GM12878 (cell line): ENCODE measurements around the gene C5AR2. TPM values are rescaled to one million over a fixed set of nuclear protein-coding genes. Genes with fewer than 3 reads are reported as not detected.
A peak's percentile ranks its signal among the peaks of the same experiment; 100 is the strongest.

Experiments used
- ATAC-seq: fragments of 200-7000 bp; cut with Tn5 transposase; 3 replicates; pipeline ENCODE4 v1.9.1; 2020; ENCODE audit warnings: mild to moderate bottlenecking, moderate library complexity
- BruUV-seq: library from RNA; stranded (reverse); fragments of 400-500 nt; replicated peaks from 2 replicates; lab custom pipeline; 2021; lab: Mats Ljungman, UMichigan
- CTCF ChIA-PET: fragments of 300-600 bp; sonication (Branson Sonifier 250); formaldehyde crosslinking; extraction: SDS; loops from one replicate; lab custom pipeline; 2021; ENCODE audit warnings: inconsistent platforms; lab: Yijun Ruan, JAX
- POLR2A ChIA-PET: fragments of 350-600 bp; formaldehyde crosslinking; extraction: SDS; loops from one replicate; lab custom pipeline; 2021; ENCODE audit warnings: inconsistent platforms; lab: Charles Lee
- RAD21 ChIA-PET: fragments of 300-600 bp; sonication (Branson Sonifier 250); formaldehyde crosslinking; loops from one replicate; lab custom pipeline; 2023; ENCODE audit warnings: antibody characterized with exemption; ENCODE audit not compliant: unreplicated experiment; lab: Charles Lee
- SMC1A ChIA-PET: fragments of 300-600 bp; sonication (Branson Sonifier 250); formaldehyde crosslinking; loops from one replicate; lab custom pipeline; 2023; ENCODE audit not compliant: unreplicated experiment, uncharacterized antibody; lab: Charles Lee
- DNase-seq: peaks from one replicate; pipeline ENCODE4 v3.0.0-alpha.2; 2011; ENCODE audit warnings: low read depth, low spot score
- FAIRE-seq: peaks from 3 replicates; lab custom pipeline; 2011; peaks lifted over from hg19 to GRCh38; lab: Jason Lieb, UNC
- H2AFZ ChIP-seq: 2 replicates; pipeline ENCODE4 v1.6.0; 2011; ENCODE audit warnings: low read depth, low read length, control low read depth; ENCODE audit not compliant: control insufficient read depth
- H3K27ac ChIP-seq: 2 replicates; pipeline ENCODE4 v1.5.1; 2011; ENCODE audit warnings: control low read depth; ENCODE audit not compliant: control insufficient read depth, insufficient read depth
- H3K27me3 ChIP-seq, 2 experiments: replicated peaks in 1 of 2; 2 replicates each; pipeline versions ENCODE4 v1.6.0 to v1.6.1; 2011; ENCODE audit warnings: low read length in 1 of 2; ENCODE audit not compliant: control insufficient read depth in 2 of 2, insufficient read depth in 2 of 2
- H3K36me3 ChIP-seq, 2 experiments: 2 replicates each; pipeline ENCODE4 v1.5.1; 2011; ENCODE audit warnings: low read length in 1 of 2; ENCODE audit not compliant: control insufficient read depth in 2 of 2, insufficient read depth in 2 of 2
- H3K4me1 ChIP-seq: 2 replicates; pipeline ENCODE4 v1.6.1; 2011; ENCODE audit warnings: mild to moderate bottlenecking, low read length, moderate library complexity, mixed read lengths; ENCODE audit not compliant: control insufficient read depth, insufficient read depth
- H3K4me2 ChIP-seq: 2 replicates; pipeline ENCODE4 v1.6.0; 2011; ENCODE audit warnings: control low read depth; ENCODE audit not compliant: control insufficient read depth, insufficient read depth
- H3K4me3 ChIP-seq: fragments of 200-600 bp; sonication (generic); 2 replicates; pipeline ENCODE4 v1.5.1; 2016
- H3K79me2 ChIP-seq: 2 replicates; pipeline ENCODE4 v1.6.0; 2011; ENCODE audit warnings: low read length; ENCODE audit not compliant: control insufficient read depth, insufficient read depth
- H3K9ac ChIP-seq: 2 replicates; pipeline ENCODE4 v1.8.0; 2011; ENCODE audit warnings: low read length, control low read depth, mixed read lengths; ENCODE audit not compliant: control insufficient read depth, insufficient read depth
- H3K9me3 ChIP-seq: replicated peaks from 3 replicates; pipeline ENCODE4 v1.5.1; 2011; ENCODE audit warnings: mild to moderate bottlenecking, low read length; ENCODE audit not compliant: control insufficient read depth, insufficient read depth
- H4K20me1 ChIP-seq: 2 replicates; pipeline ENCODE4 v1.6.0; 2011; ENCODE audit not compliant: control insufficient read depth, insufficient read depth
- BACH1 ChIP-seq: fragments of 450-650 bp; IDR thresholded peaks from 2 replicates; pipeline ENCODE4 v1.6.1; 2017; ENCODE audit warnings: mild to moderate bottlenecking, borderline replicate concordance
- CEBPB ChIP-seq, 2 experiments: fragments of 150-350 bp in 1 of 2; IDR thresholded peaks; 2 replicates each; pipeline ENCODE4 v1.6.1; 2012 to 2014; ENCODE audit warnings: low read depth in 2 of 2, low read length in 2 of 2, borderline replicate concordance in 1 of 2, inconsistent platforms in 1 of 2
- CHD4 ChIP-seq: fragments of 200-600 bp; sonication (generic); IDR thresholded peaks from 2 replicates; pipeline ENCODE4 v1.6.1; 2016; ENCODE audit warnings: mild to moderate bottlenecking
- CREB1 ChIP-seq: IDR thresholded peaks from 2 replicates; pipeline ENCODE4 v1.6.1; 2012; ENCODE audit warnings: low read depth, mild to moderate bottlenecking, inconsistent platforms
- CREM ChIP-seq: IDR thresholded peaks from 2 replicates; pipeline ENCODE4 v1.6.1; 2014; ENCODE audit warnings: antibody characterized with exemption, low read depth
- CTCF ChIP-seq, 3 experiments: IDR thresholded peaks in 2 of 3; conservative IDR thresholded peaks in 1 of 3; 2 replicates each; pipeline ENCODE4 v1.5.1; 2011; ENCODE audit warnings: low read depth in 3 of 3, low read length in 3 of 3, mild to moderate bottlenecking in 3 of 3, control low read depth in 2 of 3, moderate library complexity in 2 of 3, inconsistent platforms in 1 of 3, mixed read lengths in 1 of 3; ENCODE audit not compliant: control insufficient read depth in 2 of 3, insufficient read depth in 1 of 3; ENCODE audit errors: extremely low read depth in 1 of 3
- HDGF ChIP-seq: fragments of 450-650 bp; IDR thresholded peaks from 2 replicates; pipeline ENCODE4 v1.6.1; 2016; ENCODE audit warnings: antibody characterized with exemption
- PBX3 ChIP-seq: IDR thresholded peaks from 2 replicates; pipeline ENCODE4 v1.6.1; 2011; ENCODE audit warnings: mild to moderate bottlenecking, low read depth, low read length, moderate library complexity; ENCODE audit not compliant: insufficient replicate concordance
- RAD21 ChIP-seq: IDR thresholded peaks from 2 replicates; pipeline ENCODE4 v1.6.1; 2011; ENCODE audit warnings: mild to moderate bottlenecking, low read depth, low read length, moderate library complexity; ENCODE audit not compliant: insufficient read depth
- SKIL ChIP-seq: fragments of 450-650 bp; IDR thresholded peaks from 2 replicates; pipeline ENCODE4 v1.6.1; 2017; ENCODE audit warnings: mild to moderate bottlenecking, low read depth, inconsistent platforms; ENCODE audit not compliant: poor library complexity, severe bottlenecking
- TBL1XR1 ChIP-seq: IDR thresholded peaks from 2 replicates; pipeline ENCODE4 v1.6.1; 2012; ENCODE audit warnings: low read depth, low read length, improper control_type of control experiment
- YY1 ChIP-seq: IDR thresholded peaks from 2 replicates; pipeline ENCODE4 v1.6.1; 2011; ENCODE audit warnings: low read depth, mild to moderate bottlenecking, low read length
- WGBS: methylation state at CpG from one replicate; pipeline ENCODE4 v1.1.6; 2016; ENCODE audit warnings: low lambda C conversion rate; ENCODE audit not compliant: insufficient replicate concordance, insufficient coverage; ENCODE audit errors: missing lambda C conversion rate; 5-methylcytosine and 5-hydroxymethylcytosine counted together
- in situ Hi-C: fragments of 300-500 bp; cut with MboI; formaldehyde crosslinking; loops from 9 replicates; pipeline ENCODE4 v1.14.3; 2018; ENCODE audit warnings: mixed read lengths
- intact Hi-C: fragments of 100-400 bp; cut with micrococcal nuclease; formaldehyde crosslinking; loops from one replicate; pipeline ENCODE4 v1.14.2; 2022; ENCODE audit not compliant: unreplicated experiment
- polyA plus RNA-seq, 11 experiments: library from polyadenylated mRNA; depleted of rRNA in 4 of 11; unstranded in 6 of 11; stranded (reverse) in 5 of 11; fragments of >200 nt; fragmentation: Nextera tagmentation in 4 of 11; fragmentation: Illumina TruSeq in 1 of 11; extraction: Ambion mirVana in 4 of 11; extraction: Trizol in 1 of 11; gene quantifications; 1 replicate in 1 of 11; 2 replicates in 10 of 11; pipeline versions ENCODE4 v1.2.1 to v1.2.3, GENCODE V29; 2011 to 2016; ENCODE audit warnings: inconsistent platforms in 2 of 11, missing spikeins in 2 of 11, low read depth in 1 of 11
- total RNA-seq, 4 experiments: library from RNA; depleted of rRNA in 3 of 4; stranded (reverse); fragments of >200 nt in 3 of 4; fragmentation: Illumina TruSeq in 1 of 4; extraction: Trizol in 1 of 4; gene quantifications; 2 replicates each; pipeline versions ENCODE4 v1.2.1 to v1.2.3, GENCODE V29; 2013 to 2021

Gene C5AR2
- total and polyA plus RNA-seq, 10 of the 15 experiments (the other 5 are each of a cell fraction or from before 2014, with no cell fraction given): 0.01 TPM; not detected in 9

GRCh38 chr19:47284324-47284899, 47.6 kb upstream of the C5AR2 start (continued):
- TF ChIP-seq PBX3 (peak; percentile 85), HDGF (no peak), RAD21 (peak; percentile 58), CTCF (IDR thresholded peaks at IDR 0.05 in 2 of 3, conservative IDR thresholded peaks at IDR 0.05 in 1 of 3; ENCODE audit: control insufficient read depth in 2 of 3, extremely low read depth in 1 of 3, insufficient read depth in 1 of 3, low read depth in 3 of 3, low read length in 3 of 3) (peak; percentile 73 to 85 (median 79))

GRCh38 chr19:47296036-47296435, 35.9 kb upstream of the C5AR2 start:
- 14% methylated on average over 12 of the region's 12 CpGs for WGBS
- H3K36me3 ChIP-seq: no peaks in the 10 kb centered on the region
- H2AFZ ChIP-seq: no peak overlapping the region
- DNase-seq (no peak), FAIRE-seq (peak; percentile 96), ATAC-seq (peak; percentile 94)
- H4K20me1 ChIP-seq: no peaks in the 10 kb centered on the region
- ChIA-PET SMC1A (interaction anchor here (2.9 to 4.3 kb wide), 2 partner anchors 95 to 132 kb away, joined by 12 to 28 read pairs; no protein-coding TSS in a partner anchor), POLR2A (interaction anchor here (0.7 to 1.1 kb wide), 2 partner anchors 22 to 217 kb away, joined by 3 read pairs; partner anchors contain the start of gene INAFM1), RAD21 (interaction anchor here (0.7 to 3.4 kb wide), 6 partner anchors 8 to 411 kb away, joined by 3 to 19 read pairs (median 6); partner anchors contain the start of gene DHX34), CTCF (interaction anchor here (1.2 to 8.3 kb wide), 11 partner anchors 8 to 411 kb away, joined by 3 to 83 read pairs (median 16); partner anchors contain the start of genes C5AR1 and DHX34)
- no TSS peak for BruUV-seq
- H3K79me2 ChIP-seq: no peaks in the 10 kb centered on the region
- no peak overlapping the region for H3K4me3 ChIP-seq
- in situ Hi-C loops (loop anchor here (5.0 kb wide), 3 partner anchors 91 to 401 kb away; no protein-coding TSS in a partner anchor), intact Hi-C loops (loop anchor here (1.0 to 2.0 kb wide), 3 partner anchors 53 to 132 kb away; partner anchors contain the start of gene DHX34)
- H3K9me3 ChIP-seq: no peaks in the 10 kb centered on the region
- H3K9ac ChIP-seq: no peak overlapping the region
- H3K4me2 ChIP-seq: no peak overlapping the region
- H3K27me3 ChIP-seq: no peaks in the 10 kb centered on the region
- no peak overlapping the region for H3K27ac ChIP-seq
- H3K4me1 ChIP-seq: peaks cover 12% of the 10 kb centered on the region
- TF ChIP-seq YY1 (peak; percentile 37; the same call in 1 of the 2 replicates), CTCF (IDR thresholded peaks at IDR 0.05 in 2 of 3, conservative IDR thresholded peaks at IDR 0.05 in 1 of 3; ENCODE audit: control insufficient read depth in 2 of 3, extremely low read depth in 1 of 3, insufficient read depth in 1 of 3, low read depth in 3 of 3, low read length in 3 of 3) (peak; percentile 66 to 86 (median 69)), CREB1 (peak; percentile 53; the same call in 1 of the 2 replicates), CHD4 (no peak), CREM (peak; percentile 69), BACH1 (no peak), CEBPB (IDR thresholded peaks at IDR 0.05; ENCODE audit: borderline replicate concordance in 1 of 2, low read depth in 2 of 2, low read length in 2 of 2) (no peak), TBL1XR1 (no peak), RAD21 (peak; percentile 89), SKIL (no peak)
